AML-193 (cell line): ENCODE results near the gene STAP1.

Source experiments
- DNase-seq, 2 experiments: peaks; one replicate each; lab custom pipeline; 2025; lab: John Stamatoyannopoulos, UW

Gene STAP1

DNA sequence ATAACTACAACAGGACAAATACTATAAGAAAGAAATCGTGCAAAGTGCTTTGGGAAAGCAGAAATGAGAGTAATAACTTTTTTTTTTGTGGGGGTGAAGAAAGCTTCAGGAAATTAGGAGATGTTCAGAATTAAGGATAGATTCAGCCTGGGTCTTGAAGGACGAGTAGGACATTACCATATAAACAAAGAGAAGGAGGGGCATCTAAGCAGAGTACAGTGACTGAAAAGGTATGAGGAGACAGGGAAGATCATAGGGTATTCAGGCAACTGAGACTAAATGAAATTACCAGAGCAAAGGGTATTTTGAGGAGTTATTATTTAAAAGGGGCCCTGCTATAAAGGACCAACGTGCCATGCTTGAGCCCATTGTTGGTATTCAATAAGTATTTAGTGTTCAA, 3.1 kb upstream of the STAP1 start:
- DNase-seq = no peak

DNA sequence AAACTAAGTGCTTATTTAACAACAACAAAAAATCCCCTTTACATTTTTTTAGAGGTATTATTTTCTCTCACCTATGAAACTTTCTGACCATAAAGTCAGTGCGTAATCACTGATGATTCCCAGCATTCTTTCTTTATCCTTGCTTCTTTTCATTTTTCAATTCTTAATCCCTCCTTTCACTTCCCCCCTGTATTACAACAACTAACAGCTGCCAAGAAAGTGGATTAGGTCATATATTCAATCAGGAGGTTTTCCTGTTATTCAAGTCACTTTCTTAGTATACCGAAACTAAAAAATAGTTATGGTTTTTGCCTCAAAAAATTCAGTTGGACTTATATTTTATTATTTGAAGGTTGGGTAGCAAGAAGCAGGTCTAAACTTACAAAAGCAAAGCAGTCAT, 2.1 kb upstream of the STAP1 start:
- DNase-seq = no peak

DNA sequence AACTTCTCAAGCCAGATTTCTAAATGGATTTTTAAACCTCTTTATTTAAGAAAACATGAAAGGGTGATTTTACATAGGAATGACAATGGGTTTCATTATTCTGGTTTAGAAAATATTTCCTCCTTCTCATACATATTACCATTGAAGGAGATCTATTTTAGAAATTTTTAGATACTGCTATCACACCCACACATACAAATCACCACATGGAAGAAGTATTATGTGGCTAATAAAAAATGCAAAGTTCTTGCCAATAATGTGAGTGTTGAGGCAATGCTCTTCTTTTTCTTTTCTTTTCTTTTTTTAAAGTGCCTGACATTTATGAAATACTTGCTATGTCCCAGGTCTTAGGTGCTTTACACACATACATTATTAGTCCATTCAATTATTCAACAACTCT, 6.8 kb downstream of the STAP1 start:
- no peak for DNase-seq

DNA sequence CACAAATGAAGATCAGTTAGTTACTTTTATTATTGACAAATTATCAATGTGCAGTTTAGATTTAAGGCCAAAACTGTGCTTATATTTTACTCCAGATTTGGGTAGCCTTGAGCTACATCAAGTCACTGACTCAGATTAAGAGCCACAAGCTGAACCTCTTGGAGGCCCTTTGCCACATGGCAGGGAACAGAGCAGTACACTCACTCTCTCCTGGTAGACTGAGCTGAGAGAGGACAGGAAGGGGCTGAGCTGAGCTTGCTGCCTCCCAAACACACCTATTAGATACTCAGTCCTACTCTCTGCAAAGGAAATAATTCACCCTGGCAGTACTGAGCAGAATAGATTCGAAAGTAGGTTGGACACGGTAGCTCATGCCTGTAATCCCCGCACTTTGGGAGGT, 7.8 kb downstream of the STAP1 start:
- no peak for DNase-seq

DNA sequence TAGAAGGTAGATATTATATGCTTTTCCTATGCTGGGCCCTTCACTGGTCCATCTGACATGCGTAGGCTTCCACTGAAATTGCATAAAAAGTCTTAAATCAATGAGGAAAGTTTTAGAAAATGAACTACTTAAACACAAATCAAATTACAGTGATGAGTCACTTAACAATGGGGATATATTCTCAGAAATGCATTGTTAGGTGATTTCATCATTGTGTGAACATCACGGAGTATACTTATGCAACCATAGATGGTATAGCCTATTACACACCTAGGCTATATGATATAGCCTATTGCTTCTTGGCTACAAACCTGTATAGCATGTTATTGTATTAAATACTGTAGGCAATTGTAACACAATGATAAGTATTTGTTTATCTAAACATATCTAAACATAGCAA, 10.3 kb downstream of the STAP1 start:
- DNase-seq = peak in 1 of 2 experiments; percentile 11

DNA sequence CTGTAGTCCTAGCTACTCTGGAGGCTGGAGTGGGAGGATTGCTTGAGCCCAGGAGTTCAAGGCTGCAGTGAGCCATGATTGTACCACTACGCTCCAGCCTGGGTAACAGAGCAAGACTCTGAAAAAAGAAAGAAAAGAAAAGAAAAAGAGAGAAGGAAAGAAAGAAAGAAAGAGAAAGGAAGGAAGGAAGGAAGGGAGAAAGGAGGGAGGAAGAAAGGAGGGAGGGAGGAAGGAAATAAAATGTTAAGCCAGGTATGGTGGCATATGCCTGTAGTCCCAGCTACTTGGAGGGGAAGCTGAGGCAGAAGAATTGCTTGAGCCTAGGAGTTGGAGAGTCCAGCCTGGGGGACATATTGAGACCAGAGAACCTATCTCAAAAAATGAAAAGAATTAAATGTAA, 12.0 kb downstream of the STAP1 start:
- DNase-seq = no peak

DNA sequence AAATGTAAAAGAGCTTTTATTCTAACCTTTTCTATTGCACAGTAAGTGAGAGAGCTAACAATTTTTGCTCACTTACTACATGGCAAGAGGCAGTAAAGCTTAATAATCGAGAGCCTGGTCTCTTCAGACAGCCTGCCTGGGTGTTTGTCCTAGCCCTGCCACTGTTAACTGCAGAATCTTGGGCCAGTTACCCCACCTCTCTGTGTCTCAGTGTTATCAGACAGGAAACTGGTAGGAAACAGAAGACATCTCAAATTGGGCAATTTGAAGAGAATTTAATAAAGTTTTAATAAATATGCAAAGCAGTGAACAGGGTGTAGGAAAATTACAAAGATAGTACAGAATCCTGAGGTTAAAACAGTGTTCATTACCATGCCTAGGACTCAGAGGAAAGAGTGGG, 13.4 kb downstream of the STAP1 start:
- no peak for DNase-seq

DNA sequence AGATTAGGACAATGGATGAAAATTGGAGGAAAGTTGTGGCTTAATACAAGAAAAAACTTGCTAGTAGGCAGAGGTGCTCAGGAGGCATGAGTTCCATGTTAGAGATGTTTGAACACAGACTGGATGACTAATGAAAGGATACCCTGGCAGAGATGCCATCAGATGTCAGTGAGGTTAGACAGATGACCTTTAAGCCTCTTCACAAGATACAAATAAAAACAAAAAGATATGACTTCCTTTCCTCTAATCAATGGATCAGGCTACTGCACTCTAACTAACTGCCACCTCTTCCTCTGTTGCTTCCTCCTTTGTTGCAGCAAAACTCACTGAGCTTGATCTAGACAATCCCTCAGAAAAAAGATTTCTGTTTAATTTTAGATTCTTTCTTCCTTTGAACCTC, 14.7 kb downstream of the STAP1 start:
- peak in 1 of 2 experiments; percentile 10 for DNase-seq

DNA sequence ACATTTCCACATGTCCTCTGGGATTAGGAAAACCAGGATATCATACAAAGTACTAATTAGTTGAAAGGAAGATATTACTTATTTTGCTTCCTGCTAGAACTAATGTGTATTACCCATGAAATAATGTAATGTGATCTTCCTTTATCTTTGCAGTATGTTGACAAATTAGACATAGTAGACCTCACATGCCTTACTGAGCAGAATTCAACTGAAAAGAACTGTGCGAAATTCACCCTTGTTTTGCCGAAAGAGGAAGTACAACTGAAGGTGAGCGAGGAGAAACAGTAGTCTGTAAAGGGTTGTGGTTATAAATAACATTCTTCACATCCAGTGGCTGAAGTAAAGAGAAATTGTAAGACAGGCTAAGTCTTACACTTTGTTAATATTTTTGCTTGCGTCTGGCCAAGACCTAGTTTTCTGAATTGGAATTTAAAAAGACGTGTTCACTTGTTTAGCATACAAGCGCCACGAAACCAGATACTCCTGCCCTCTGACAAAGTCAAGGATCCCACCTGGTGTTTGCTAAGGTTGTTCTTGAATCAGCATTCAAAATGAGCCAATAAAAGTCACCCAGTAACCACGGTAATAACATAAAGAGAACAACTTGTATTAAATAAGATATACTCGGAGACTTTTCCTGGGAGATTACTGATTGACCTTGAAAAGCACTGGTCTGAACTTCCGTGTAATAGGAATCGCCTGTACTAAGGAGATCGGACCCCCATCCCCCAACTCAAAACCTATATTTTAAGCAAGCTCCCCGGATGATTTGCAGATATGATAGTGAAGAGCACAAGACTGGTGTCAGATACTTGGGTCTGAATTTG, 16.9 kb downstream of the STAP1 start:
- peak; percentile 54 to 64 for DNase-seq

DNA sequence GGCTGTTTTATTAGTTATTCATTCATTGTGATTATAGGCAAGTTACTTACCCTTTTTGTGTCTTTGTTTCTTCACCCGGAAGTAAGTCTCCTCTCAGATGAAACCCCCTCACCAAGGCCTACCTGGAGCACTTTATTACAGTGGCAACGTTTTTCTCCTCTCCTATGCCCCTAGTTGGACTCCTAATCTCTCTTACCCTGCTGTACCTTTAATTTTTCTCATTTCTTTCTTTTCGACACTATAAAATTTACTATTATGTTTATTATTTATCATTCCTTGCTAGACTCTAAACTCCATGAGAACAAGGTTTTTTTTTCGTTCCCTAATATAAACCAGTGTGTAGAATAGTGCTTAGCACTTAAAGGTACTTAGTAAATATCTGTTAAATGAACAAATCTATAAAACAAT, 17.5 kb downstream of the STAP1 start:
- DNase-seq = no peak

DNA sequence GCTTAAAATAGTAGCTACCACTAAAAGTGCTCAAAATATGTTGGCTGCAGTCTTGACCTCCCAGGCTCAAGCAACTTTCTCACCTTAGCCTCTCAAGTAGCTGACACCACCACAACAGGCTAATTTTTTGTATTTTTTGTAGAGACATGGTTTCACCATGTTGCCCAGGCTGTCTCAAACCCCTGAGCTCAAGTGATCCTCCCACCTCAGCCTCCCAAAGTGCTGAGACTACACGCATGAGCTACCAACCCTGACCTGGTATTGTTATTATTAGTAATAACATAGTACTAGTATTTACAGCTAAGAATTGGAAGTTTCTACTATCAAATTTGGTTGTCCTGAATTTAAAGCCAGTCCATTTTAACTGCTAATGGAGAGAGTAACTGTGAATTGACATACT, 18.0 kb downstream of the STAP1 start:
- no peak for DNase-seq

DNA sequence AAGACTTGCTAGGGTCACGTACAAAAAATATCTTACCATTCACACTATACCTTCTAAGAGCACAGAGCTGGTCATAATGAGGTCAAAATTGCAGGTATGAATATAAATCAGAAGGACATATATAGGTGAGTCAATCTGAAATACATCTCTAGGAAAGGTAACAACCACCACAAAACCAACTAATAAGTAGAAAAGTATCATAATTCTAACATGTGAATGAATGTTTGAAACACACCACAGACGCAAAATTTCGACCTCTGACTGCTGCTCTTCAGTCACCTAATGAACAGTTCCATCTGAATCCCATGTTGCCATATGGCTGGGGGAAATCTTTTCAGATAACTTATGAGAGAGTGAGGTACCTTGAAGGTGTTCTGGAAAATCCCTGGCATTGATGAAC, 22.1 kb downstream of the STAP1 start:
- DNase-seq = no peak

DNA sequence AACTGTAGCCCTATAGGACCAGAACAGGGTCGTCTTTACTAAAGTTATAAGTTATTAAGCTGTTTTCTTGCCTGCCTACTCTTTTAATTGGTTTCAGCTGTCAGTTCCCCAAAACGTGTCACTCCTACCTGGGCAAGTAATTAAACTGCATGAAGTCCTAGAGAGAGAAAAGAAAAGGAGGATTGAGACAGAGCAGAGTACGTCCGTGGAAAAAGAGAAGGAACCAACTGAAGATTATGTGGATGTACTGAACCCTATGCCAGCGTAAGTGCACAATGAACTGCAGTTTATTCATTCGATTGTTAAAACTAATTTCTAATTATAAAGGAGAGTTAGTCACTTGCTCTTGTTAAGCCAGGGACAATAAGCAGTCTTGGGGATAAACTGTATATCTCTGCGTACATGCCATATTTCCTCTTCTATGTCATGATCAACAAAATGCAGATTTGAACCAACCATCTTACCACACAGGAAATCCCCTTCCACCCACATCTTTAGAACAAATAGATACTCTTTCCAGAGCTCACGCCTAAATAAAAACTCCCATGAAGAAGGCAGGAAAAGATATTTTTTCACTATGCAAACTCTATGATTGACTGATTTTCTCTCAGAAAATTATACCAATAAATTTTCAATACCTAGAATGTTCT, 22.8 kb downstream of the STAP1 start:
- DNase-seq = no peak

DNA sequence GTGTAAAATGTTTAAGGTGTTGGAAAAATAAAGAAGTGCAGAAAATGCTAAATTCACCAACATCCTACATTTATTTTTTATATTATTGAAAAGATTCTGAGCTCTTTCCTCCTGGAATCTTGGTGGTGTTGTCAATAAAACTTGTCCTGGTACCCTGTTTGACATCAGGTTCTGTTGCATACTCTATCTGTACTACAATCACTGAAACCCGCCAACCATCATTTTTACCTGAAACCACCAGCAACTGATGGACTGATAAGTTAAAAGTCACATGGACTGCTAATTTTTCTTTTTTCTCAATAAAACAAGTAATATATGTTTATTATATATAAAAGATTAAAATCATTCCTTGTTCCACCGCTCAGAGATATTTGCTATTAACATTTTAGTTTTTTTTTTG, 23.4 kb downstream of the STAP1 start:
- no peak for DNase-seq

DNA sequence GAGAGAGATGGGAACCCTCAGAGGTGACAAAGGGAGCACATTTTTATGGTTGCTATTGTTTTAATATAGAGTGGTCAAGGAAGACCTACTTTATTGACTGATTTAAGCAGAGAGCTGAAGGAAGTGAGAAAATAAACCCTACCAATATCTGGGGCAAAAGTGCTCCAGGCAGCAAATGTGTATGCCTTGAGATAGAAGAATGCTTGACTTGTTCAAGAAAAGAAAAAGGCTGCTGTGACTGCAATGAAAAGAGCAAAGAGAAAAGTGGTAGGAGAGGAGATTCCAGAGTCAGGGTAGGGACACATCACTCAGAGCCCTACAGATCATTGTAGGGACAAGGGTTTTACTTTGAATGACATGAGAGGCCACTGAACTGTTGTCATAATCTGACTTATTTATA, 26.0 kb downstream of the STAP1 start:
- no peak for DNase-seq

DNA sequence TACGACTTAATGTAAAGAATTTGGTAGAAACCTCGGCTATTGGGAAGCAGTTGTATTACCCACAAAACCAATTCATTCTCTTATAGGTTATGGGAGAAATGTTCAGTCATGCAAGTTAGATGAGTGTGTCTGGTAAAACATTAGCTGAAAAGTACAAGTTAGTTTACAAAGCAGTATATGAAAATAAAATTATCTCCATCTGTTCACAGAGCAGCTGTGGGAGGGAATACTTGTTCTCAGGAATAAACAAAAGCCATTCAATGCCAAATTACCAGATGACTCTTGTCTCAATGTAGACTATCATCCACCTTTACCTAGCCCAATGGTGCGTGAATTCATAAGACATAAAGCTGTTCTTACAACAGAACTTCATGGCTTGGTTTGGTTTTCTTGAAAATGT, 28.6 kb downstream of the STAP1 start:
- DNase-seq = no peak

DNA sequence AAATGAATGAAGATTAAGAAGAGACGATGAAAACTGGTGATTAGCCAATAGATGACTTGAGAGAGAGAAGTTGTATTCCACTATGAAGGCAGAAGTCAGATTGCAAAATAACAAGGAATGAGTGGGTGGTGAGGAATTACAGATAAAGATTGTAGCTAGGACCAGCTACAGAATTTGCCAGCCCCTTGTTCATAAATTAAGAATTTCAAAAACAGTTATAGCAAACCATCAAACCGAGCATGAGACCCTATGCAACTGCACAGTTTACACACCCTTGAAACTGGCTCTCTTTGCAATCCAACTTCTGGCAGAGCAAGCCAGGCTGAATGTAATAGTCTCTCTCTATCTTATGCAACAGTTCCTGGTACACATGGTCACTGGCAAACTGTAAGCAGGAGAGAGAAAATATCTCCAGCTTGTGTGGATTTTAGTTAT, 35.2 kb downstream of the STAP1 start:
- peak; percentile 39 to 46 for DNase-seq

DNA sequence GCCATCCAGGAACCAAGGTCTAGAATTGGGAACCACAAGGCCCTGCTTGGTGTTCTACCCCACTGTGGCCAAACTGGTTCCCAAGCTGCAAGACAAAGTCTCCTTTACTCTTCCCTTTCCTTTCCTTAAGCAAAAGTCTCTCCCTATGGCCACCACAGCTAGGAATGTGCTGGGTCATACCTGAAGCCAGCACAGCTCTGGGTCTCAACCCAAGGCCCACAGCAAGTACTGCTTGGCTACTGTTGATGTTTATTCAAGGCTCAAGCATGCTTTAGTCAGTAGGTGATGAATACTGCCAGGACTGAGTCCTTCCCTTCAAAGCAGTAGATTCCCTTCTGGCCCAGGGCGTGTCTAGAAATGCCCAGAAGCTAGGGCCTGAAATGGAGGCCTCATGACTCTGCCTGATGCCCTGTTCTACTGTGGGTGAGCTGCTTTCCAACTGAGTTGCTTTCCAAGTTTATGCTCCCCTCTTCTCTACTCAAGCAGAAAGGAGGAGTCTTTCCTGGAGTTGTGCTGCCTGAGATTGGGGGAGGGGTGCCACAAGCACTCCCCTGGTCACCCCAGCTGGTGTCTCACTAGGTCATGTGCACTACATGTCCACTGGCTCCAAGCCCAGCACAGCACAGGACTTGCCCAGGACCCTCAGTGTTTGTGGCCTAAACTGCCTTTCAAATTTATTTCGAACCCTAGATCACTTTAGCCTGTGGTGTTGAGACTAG, 44.9 kb downstream of the STAP1 start:
- DNase-seq = no peak

DNA sequence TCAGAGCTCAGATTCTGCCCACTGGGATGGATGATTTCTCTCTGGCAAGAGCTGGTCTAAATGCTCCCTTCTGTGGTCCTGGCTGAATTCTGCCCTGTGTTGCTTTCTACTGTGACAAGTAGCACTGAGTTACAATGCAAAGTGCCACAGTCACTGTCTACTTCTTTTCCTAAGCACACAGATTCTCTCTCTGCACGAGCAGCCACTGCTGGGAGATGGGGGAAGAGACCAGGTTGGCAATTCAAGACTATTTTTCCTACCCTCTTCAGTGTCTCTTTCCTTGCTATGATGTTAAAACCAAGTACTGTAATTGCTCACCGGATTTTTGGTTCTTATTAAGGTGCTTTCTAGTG, 45.5 kb downstream of the STAP1 start:
- no peak for DNase-seq

DNA sequence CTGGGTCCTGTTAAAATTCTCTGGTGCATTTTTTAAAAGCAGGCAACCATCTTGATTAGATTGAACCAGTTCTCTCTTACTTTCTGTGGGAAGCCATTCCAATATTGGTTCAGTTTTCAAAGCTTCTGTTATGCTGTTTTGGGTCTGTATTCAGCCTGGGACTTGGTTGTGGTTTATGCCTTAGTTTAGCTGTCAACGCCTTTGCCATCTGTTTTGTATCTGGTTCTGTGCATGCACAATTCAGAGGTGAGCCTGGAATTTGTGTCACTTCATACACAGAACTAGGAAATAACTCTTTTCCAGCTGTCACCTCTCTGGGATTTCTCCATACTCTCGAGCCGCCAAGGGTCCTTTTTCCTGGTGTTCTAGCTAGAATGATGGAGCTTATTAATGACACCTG, 46.2 kb downstream of the STAP1 start:
- DNase-seq = no peak

DNA sequence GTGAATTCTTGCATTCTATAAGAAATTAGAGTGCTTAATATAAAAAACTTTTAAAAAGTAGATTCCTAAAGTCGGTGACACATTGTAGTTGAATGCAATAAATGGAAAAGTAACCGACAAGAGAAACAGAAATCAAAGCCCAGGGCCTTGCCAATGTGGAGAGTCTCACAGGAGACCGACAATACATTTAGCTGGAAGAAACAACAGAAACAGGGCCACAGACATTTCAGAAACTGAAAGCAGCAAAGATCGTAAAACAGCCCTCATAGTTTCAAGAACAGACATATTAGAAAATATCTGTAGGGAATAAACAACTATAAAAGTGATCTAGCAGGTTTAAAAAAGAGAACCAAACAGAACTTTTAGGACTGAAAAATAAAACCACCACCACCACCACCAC, 49.5 kb downstream of the STAP1 start:
- no peak for DNase-seq

DNA sequence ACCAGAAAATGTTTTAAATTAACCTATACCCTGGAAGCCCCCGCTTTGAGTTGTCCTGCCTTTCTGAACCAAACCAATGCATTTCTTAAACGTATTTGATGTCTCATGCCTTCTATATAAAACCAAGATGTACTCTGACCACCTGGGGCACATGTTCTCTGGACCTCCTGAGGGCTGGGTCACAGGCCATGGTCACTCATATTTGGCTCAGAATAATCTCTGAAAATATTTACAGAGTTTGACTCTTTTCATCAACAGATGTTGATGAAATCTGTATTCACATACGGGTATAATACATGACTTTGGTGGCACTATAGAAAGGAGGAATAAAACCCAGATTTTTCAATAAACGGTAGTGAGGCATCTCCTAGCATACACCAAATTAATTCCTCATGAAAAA, 55.7 kb downstream of the STAP1 start:
- no peak for DNase-seq

DNA sequence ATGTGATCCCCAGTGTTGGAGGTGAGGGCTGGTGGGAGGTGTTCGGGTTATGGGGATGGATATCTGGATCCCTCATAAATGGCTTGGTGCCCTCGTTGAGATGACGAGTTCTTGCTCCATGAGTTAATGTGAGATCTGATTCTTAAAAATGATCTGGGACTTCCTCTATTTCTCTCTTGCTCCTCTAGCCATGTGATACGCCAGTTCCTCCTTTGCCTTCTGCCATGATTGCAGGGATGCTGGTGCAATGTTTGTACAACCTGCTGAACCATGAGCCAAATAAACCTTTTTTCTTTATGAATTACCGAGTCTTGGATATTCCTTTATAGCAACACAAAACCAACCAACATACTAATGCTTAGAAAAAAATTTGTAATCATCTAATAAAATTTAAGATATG, 56.6 kb downstream of the STAP1 start:
- peak; percentile 8 to 11 for DNase-seq
